CD14-positive monocyte (primary cell): ENCODE data around the gene CUL1. TPM values are rescaled to one million over a fixed set of nuclear protein-coding genes. Genes with fewer than 3 reads are reported as not detected.

Source experiments
- DNase-seq, 3 donors: peaks; one replicate each; pipeline ENCODE4 v3.0.0-alpha.2; 2011 to 2022
- H2AFZ ChIP-seq: 2 replicates; pipeline ENCODE4 v1.6.0; 2012; ENCODE audit warnings: mild to moderate bottlenecking, low read depth, low read length, inconsistent platforms; ENCODE audit not compliant: insufficient read depth, poor library complexity, severe bottlenecking
- H3K27ac ChIP-seq, 2 donors: 1 replicate in 1 of 2; 2 replicates in 1 of 2; pipeline ENCODE4 v1.5.1; 2012 to 2013; ENCODE audit warnings: low read length in 2 of 2, control low read depth in 1 of 2, inconsistent platforms in 1 of 2, low read depth in 1 of 2, mild to moderate bottlenecking in 1 of 2
- H3K27me3 ChIP-seq, 2 donors: one replicate each; pipeline versions ENCODE4 v1.6.0 to v1.6.1; 2011 to 2013; ENCODE audit warnings: low read length in 2 of 2; ENCODE audit not compliant: control insufficient read depth in 2 of 2, insufficient read depth in 2 of 2
- H3K36me3 ChIP-seq, 2 donors: replicated peaks in 1 of 2; 1 replicate in 1 of 2; 2 replicates in 1 of 2; pipeline versions ENCODE4 v1.5.1 to v1.6.1; 2012 to 2013; ENCODE audit warnings: low read length in 2 of 2, control low read depth in 1 of 2, inconsistent platforms in 1 of 2, mild to moderate bottlenecking in 1 of 2; ENCODE audit not compliant: insufficient read depth in 2 of 2, control insufficient read depth in 1 of 2
- H3K4me1 ChIP-seq, 2 donors: 1 replicate in 1 of 2; 2 replicates in 1 of 2; pipeline versions ENCODE4 v1.5.1 to v1.6.1; 2012 to 2013; ENCODE audit warnings: low read length in 2 of 2, control low read depth in 1 of 2, inconsistent platforms in 1 of 2, mild to moderate bottlenecking in 1 of 2, moderate library complexity in 1 of 2; ENCODE audit not compliant: insufficient read depth in 2 of 2, control insufficient read depth in 1 of 2
- H3K4me2 ChIP-seq: replicated peaks from 2 replicates; pipeline ENCODE3; 2012; ENCODE audit warnings: low read length, moderate library complexity, mild to moderate bottlenecking; ENCODE audit not compliant: poor library complexity, severe bottlenecking; ENCODE audit errors: extremely low read depth
- H3K4me3 ChIP-seq, 3 experiments: fragments of 200-600 bp in 1 of 3; sonication (generic) in 1 of 3; replicated peaks in 1 of 3; 1 replicate in 2 of 3; 2 replicates in 1 of 3; pipeline ENCODE4 v1.5.1; 2011 to 2013; ENCODE audit warnings: low read length in 3 of 3, mild to moderate bottlenecking in 3 of 3, control low read depth in 2 of 3, low read depth in 2 of 3, inconsistent platforms in 1 of 3, moderate library complexity in 1 of 3
- H3K79me2 ChIP-seq: 2 replicates; pipeline ENCODE4 v1.6.0; 2012; ENCODE audit warnings: mild to moderate bottlenecking, control low read depth, inconsistent platforms, low read length, moderate library complexity; ENCODE audit not compliant: insufficient read depth
- H3K9ac ChIP-seq: 2 replicates; pipeline ENCODE4 v1.6.0; 2017; ENCODE audit warnings: low read length, mild to moderate bottlenecking; ENCODE audit not compliant: insufficient read depth, poor library complexity, severe bottlenecking
- H3K9me3 ChIP-seq, 2 donors: replicated peaks in 1 of 2; 1 replicate in 1 of 2; 2 replicates in 1 of 2; pipeline versions ENCODE4 v1.5.1 to v1.6.1; 2012 to 2013; ENCODE audit warnings: low read length in 2 of 2, control low read depth in 1 of 2; ENCODE audit not compliant: control insufficient read depth in 1 of 2, insufficient read depth in 1 of 2
- H4K20me1 ChIP-seq: 2 replicates; pipeline ENCODE4 v1.6.0; 2012; ENCODE audit warnings: mild to moderate bottlenecking, low read length, control low read depth, moderate library complexity; ENCODE audit not compliant: insufficient read depth
- H3K27ac Mint-ChIP-seq, 7 donors: one replicate each; pipeline ENCODE4 v1.8.0; 2020; ENCODE audit warnings: mild to moderate bottlenecking in 7 of 7, mixed read lengths in 7 of 7, moderate library complexity in 6 of 7, inconsistent platforms in 2 of 7
- H3K27me3 Mint-ChIP-seq, 3 donors: one replicate each; pipeline ENCODE4 v1.8.0; 2021 to 2022; ENCODE audit warnings: low read depth in 3 of 3, mild to moderate bottlenecking in 3 of 3, mixed read lengths in 3 of 3, moderate library complexity in 3 of 3, inconsistent platforms in 1 of 3
- H3K36me3 Mint-ChIP-seq, 2 donors: one replicate each; pipeline ENCODE4 v1.8.0; 2020; ENCODE audit warnings: mixed read lengths in 2 of 2, inconsistent platforms in 1 of 2, mild to moderate bottlenecking in 1 of 2
- H3K4me1 Mint-ChIP-seq: one replicate; pipeline ENCODE4 v1.8.0; 2020; ENCODE audit warnings: mild to moderate bottlenecking, mixed read lengths
- H3K4me3 Mint-ChIP-seq, 2 donors: one replicate each; pipeline ENCODE4 v1.8.0; 2020; ENCODE audit warnings: mild to moderate bottlenecking in 2 of 2, mixed read lengths in 2 of 2, moderate library complexity in 1 of 2
- H3K9me3 Mint-ChIP-seq, 7 donors: one replicate each; pipeline ENCODE4 v1.8.0; 2020 to 2022; ENCODE audit warnings: mixed read lengths in 7 of 7, mild to moderate bottlenecking in 6 of 7, moderate library complexity in 6 of 7, inconsistent platforms in 2 of 7
- WGBS: methylation state at CpG from one replicate; pipeline ENCODE4 v1.1.5; 2013; ENCODE audit warnings: missing lambda C conversion rate; ENCODE audit not compliant: insufficient coverage; 5-methylcytosine and 5-hydroxymethylcytosine counted together
- intact Hi-C, 2 donors: fragments of 100-400 bp; cut with micrococcal nuclease; formaldehyde crosslinking; loops; one replicate each; pipeline versions ENCODE4 v1.15.0 to v1.15.1; 2023
- polyA plus RNA-seq, 3 donors: library from polyadenylated mRNA; depleted of rRNA in 1 of 3; unstranded in 2 of 3; stranded (reverse) in 1 of 3; fragments of 300-500 nt in 2 of 3; fragments of >200 nt in 1 of 3; fragmentation: Illumina TruSeq in 2 of 3; gene quantifications; 1 replicate in 2 of 3; 2 replicates in 1 of 3; pipeline ENCODE4 v1.2.3, GENCODE V29; 2012 to 2021
- TF ChIP-seq, protein P1 (sequence below): fragments of 200-600 bp; IDR thresholded peaks from one replicate; pipeline ENCODE4 v1.8.0; 2022; ENCODE audit warnings: antibody characterized with exemption, mild to moderate bottlenecking

Gene CUL1
- polyA plus RNA-seq, 3 donors = 22.8 to 32.6 (median 23.9) TPM

DNA sequence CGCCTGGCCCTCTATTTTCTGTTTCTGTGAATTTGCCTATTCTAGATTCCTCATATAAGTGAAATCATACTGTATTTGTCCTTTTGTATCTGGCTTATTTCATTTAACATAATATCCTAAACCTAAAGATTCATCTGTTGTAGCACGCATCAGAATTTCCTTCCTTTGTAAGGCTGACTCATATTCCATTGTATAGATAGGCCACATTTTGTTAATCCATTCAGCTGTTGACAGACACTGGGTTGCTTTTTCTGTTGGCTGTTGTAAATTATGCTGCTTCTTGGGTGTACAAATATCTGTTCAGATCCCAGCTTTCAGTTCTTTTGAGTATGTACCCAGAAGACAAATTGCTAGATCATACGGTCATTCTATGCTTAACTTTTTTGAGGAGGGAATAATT lies 28.8 kb upstream of the CUL1 start:
- Mint-ChIP-seq H3K27me3 (peaks cover 0 to 1% (median 1%) of the 10 kb centered on the region in 3 donors), H3K4me1 (peaks cover 12% of the 10 kb centered on the region), H3K4me3 (no peak overlapping the region), H3K27ac (no peak overlapping the region), H3K9me3 (peaks cover 7 to 21% (median 12%) of the 10 kb centered on the region in 7 donors), H3K36me3 (peaks cover 0 to 3% of the 10 kb centered on the region in 2 donors)
- no peak overlapping the region for H3K4me2 ChIP-seq
- intact Hi-C loops = no loop called here
- H3K79me2 ChIP-seq = no peaks in the 10 kb centered on the region
- no peak for DNase-seq
- TF ChIP-seq, protein P1, sequence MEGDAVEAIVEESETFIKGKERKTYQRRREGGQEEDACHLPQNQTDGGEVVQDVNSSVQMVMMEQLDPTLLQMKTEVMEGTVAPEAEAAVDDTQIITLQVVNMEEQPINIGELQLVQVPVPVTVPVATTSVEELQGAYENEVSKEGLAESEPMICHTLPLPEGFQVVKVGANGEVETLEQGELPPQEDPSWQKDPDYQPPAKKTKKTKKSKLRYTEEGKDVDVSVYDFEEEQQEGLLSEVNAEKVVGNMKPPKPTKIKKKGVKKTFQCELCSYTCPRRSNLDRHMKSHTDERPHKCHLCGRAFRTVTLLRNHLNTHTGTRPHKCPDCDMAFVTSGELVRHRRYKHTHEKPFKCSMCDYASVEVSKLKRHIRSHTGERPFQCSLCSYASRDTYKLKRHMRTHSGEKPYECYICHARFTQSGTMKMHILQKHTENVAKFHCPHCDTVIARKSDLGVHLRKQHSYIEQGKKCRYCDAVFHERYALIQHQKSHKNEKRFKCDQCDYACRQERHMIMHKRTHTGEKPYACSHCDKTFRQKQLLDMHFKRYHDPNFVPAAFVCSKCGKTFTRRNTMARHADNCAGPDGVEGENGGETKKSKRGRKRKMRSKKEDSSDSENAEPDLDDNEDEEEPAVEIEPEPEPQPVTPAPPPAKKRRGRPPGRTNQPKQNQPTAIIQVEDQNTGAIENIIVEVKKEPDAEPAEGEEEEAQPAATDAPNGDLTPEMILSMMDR = no peak
- H3K4me1 ChIP-seq = peaks cover 5 to 6% of the 10 kb centered on the region in 2 donors
- peaks cover 4 to 13% of the 10 kb centered on the region in 2 donors for H3K9me3 ChIP-seq
- H3K36me3 ChIP-seq = no peaks in the 10 kb centered on the region
- H3K9ac ChIP-seq = no peak overlapping the region
- no peak overlapping the region for H3K27ac ChIP-seq
- peak overlapping the region; percentile 33 for H2AFZ ChIP-seq
- H4K20me1 ChIP-seq = no peaks in the 10 kb centered on the region
- no peak overlapping the region for H3K4me3 ChIP-seq
- no CpG with 5 or more reads among the region's 3 CpGs for WGBS
- no peaks in the 10 kb centered on the region for H3K27me3 ChIP-seq

DNA sequence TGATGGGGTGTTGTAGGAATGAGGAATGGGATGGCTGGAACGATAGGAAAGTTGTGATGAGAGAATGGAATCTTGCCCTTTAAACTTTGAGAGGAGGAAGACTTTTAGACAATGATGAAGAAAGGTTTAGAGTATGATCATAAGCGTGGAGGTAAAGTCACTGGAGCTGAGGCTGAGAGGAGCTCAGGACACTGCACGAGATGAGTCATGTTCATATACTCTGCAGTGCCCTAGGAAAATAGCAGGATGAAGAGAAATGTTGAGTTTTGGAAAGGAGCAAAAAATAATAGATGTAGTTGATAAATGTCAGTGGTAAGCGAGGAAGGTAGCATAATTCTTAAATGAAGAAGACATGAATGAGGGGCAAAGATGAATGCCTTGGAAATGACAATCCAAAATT lies 28.3 kb upstream of the CUL1 start:
- Histone ChIP-seq H3K4me3 (no peak overlapping the region), H2AFZ (peak overlapping the region; percentile 33), H3K9ac (no peak overlapping the region), H3K9me3 (peaks cover 8 to 18% of the 10 kb centered on the region in 2 donors), H3K36me3 (no peaks in the 10 kb centered on the region), H3K27me3 (no peaks in the 10 kb centered on the region), H3K4me1 (peaks cover 5 to 6% of the 10 kb centered on the region in 2 donors), H3K79me2 (no peaks in the 10 kb centered on the region), H3K27ac (no peak overlapping the region), H3K4me2 (no peak overlapping the region), H4K20me1 (no peaks in the 10 kb centered on the region)
- Mint-ChIP-seq H3K36me3 (peaks cover 0 to 3% of the 10 kb centered on the region in 2 donors), H3K4me3 (no peak overlapping the region), H3K27me3 (peaks cover 0 to 1% (median 1%) of the 10 kb centered on the region in 3 donors), H3K9me3 (peaks cover 11 to 25% (median 15%) of the 10 kb centered on the region in 7 donors), H3K4me1 (peaks cover 12% of the 10 kb centered on the region), H3K27ac (no peak overlapping the region)
- intact Hi-C loops = no loop called here
- WGBS = 78% methylated on average over 3 of the region's 4 CpGs
- TF ChIP-seq, protein P1 = no peak
- DNase-seq = no peak
